Left ventricle myocardium inferior (tissue), 1 donor: Measurements from ENCODE around the gene HTRA3. TPM values are rescaled to one million over a fixed set of nuclear protein-coding genes. Genes with fewer than 3 reads are reported as not detected.
A peak's percentile ranks its signal among the peaks of the same experiment; 100 is the strongest.

Experiments
- DNase-seq: peaks from one replicate; pipeline ENCODE4 v3.0.0-alpha.2; 2020
- H3K27ac ChIP-seq: fragments of 200-600 bp; replicated peaks from 2 replicates; pipeline ENCODE4 v1.8.0; 2021
- H3K27me3 ChIP-seq: fragments of 200-600 bp; 2 replicates; pipeline ENCODE4 v1.8.0; 2021; ENCODE audit warnings: low read depth
- H3K36me3 ChIP-seq: fragments of 200-600 bp; 2 replicates; pipeline ENCODE4 v1.8.0; 2021
- H3K4me1 ChIP-seq: fragments of 200-600 bp; 2 replicates; pipeline ENCODE4 v1.8.0; 2021
- H3K4me3 ChIP-seq: fragments of 200-600 bp; 2 replicates; pipeline ENCODE4 v1.8.0; 2021; ENCODE audit warnings: mild to moderate bottlenecking, moderate library complexity
- H3K9me3 ChIP-seq: fragments of 200-600 bp; replicated peaks from 2 replicates; pipeline ENCODE4 v1.8.0; 2021
- intact Hi-C: fragments of 100-400 bp; cut with micrococcal nuclease; formaldehyde crosslinking; loops from one replicate; pipeline ENCODE4 v1.11.0; 2022
- total RNA-seq: library from RNA; stranded (reverse); fragmentation: NEBNext Ultra II Directional; extraction: Animal tissue kit (Norgen Biotek cat#: 25700); gene quantifications from one replicate; pipeline ENCODE4 v1.2.1, GENCODE V29; 2021
- TF ChIP-seq, protein P1 (sequence below): fragments of 200-600 bp; IDR thresholded peaks from 2 replicates; pipeline ENCODE4 v1.8.0; 2021; ENCODE audit warnings: antibody characterized with exemption, mild to moderate bottlenecking, borderline replicate concordance
- donor health status: DM: no; HTN: yes; CAD: no; lungs with severe emphysema.

HTRA3 gene
- total RNA-seq, 1 donor from 2014 or later: 119 TPM

DNA sequence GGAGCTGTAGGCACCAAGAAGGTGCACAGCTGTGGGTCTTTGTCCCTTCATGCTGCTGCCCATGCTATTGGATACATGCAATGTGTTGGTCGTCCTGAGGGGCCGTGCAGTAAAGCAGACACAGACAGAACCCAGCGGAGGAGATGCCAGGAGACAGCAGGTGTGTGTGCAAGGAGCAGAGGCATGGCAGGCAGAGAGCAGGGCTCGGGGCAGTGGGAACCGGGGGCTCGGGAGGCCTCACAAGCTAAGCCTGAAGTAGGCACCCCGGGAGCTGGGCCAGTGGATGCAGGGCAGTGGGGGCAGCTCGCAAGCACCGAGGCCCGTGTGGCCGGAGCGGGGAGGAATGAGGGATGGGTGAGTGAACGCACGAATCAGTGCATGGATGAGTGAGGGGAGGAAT lies 13.2 kb downstream of the HTRA3 start:
- Histone ChIP-seq H3K9me3 (no peaks in the 10 kb centered on the region), H3K36me3 (peaks cover 15% of the 10 kb centered on the region), H3K4me3 (no peak overlapping the region), H3K27ac (peak overlapping the region; percentile 82), H3K27me3 (no peaks in the 10 kb centered on the region), H3K4me1 (peaks cover 89% of the 10 kb centered on the region)
- TF ChIP-seq, protein P1, sequence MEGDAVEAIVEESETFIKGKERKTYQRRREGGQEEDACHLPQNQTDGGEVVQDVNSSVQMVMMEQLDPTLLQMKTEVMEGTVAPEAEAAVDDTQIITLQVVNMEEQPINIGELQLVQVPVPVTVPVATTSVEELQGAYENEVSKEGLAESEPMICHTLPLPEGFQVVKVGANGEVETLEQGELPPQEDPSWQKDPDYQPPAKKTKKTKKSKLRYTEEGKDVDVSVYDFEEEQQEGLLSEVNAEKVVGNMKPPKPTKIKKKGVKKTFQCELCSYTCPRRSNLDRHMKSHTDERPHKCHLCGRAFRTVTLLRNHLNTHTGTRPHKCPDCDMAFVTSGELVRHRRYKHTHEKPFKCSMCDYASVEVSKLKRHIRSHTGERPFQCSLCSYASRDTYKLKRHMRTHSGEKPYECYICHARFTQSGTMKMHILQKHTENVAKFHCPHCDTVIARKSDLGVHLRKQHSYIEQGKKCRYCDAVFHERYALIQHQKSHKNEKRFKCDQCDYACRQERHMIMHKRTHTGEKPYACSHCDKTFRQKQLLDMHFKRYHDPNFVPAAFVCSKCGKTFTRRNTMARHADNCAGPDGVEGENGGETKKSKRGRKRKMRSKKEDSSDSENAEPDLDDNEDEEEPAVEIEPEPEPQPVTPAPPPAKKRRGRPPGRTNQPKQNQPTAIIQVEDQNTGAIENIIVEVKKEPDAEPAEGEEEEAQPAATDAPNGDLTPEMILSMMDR: no peak
- peak; percentile 12 for DNase-seq
- intact Hi-C loops: no loop called here

DNA sequence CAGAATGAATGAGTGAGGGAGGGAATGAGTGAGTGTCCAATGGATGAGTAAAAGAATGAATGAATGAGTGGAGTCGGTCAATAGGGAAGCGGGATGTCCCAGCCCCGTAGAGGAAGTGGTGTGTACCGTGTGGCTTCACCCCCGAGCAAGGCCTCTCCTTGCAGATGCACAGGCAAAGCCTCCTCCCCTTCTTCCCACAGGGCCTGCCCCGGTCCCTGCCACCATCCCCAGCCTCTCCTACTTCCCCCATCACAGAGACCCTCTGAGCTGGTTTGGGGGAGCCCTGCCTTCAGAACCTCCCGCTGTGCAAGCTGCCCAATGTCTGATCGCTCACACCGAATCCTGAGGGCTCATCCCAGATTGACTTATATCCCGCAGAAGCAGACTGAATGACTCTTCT lies 13.6 kb downstream of the HTRA3 start:
- peak overlapping the region; percentile 82 for H3K27ac ChIP-seq

DNA sequence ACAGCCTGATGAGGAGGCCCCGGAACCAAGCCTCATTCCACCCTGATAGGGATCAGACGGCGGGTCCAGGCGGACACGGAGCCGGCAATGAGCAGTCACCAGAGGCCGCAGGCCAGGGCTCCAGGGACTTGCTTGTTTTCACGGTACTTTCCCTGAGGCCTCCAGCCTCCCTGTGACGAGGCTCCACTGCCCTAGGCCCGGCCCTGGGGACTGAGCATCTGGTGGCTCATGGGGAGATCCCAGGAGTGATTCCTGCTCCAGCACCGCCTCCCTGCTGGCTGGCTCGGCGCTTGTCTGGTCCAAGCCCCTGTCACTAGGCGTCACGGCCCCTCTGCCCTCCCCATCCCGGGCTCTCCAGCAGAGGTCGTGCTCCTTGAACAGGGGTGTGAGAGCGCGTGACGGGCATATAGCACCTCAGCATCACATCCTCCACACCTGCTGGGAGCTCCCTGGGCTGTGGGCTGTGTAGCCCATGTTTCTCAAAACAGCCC lies 14.1 kb downstream of the HTRA3 start:
- Histone ChIP-seq H3K36me3 (peaks cover 18% of the 10 kb centered on the region), H3K27ac (peak overlapping the region; percentile 82), H3K4me3 (no peak overlapping the region), H3K4me1 (peaks cover 80% of the 10 kb centered on the region), H3K27me3 (no peaks in the 10 kb centered on the region), H3K9me3 (no peaks in the 10 kb centered on the region)
- peak; percentile 21 for DNase-seq
- TF ChIP-seq, protein P1: no peak
- intact Hi-C loops: no loop called here

More for the DNA sequence above, 13.6 kb downstream of the HTRA3 start:
- Histone ChIP-seq H3K9me3 (no peaks in the 10 kb centered on the region), H3K36me3 (peaks cover 18% of the 10 kb centered on the region), H3K4me3 (no peak overlapping the region), H3K27me3 (no peaks in the 10 kb centered on the region), H3K4me1 (peaks cover 85% of the 10 kb centered on the region)
- TF ChIP-seq, protein P1: no peak
- intact Hi-C loops: no loop called here
- peak; percentile 7 for DNase-seq

DNA sequence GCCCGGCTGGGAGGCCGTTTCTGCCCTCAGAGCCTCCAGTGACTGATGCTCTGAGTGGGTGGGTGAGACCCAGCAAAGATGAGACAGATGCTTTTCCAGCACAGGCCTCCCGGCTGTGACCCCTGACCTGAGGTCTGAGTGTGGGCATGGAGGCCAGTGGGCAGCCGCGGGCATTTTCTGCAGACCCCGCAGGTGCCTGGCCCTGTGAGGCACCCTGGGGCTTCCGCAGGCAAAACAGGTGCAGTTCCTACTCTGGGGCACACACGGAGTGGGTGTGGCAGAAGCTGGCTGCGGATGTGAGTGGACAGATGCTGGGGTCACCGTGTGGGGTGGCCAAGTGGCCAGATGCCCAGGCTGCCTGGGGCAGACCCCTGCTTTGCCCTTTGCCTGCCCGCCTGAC lies 14.8 kb downstream of the HTRA3 start:
- H3K4me1 ChIP-seq: peaks cover 72% of the 10 kb centered on the region
- TF ChIP-seq, protein P1: no peak
- peaks cover 21% of the 10 kb centered on the region for H3K36me3 ChIP-seq
- no peak for DNase-seq
- peak overlapping the region; percentile 82 for H3K27ac ChIP-seq
- H3K4me3 ChIP-seq: no peak overlapping the region
- no peaks in the 10 kb centered on the region for H3K9me3 ChIP-seq
- no peaks in the 10 kb centered on the region for H3K27me3 ChIP-seq
- intact Hi-C loops: no loop called here

DNA sequence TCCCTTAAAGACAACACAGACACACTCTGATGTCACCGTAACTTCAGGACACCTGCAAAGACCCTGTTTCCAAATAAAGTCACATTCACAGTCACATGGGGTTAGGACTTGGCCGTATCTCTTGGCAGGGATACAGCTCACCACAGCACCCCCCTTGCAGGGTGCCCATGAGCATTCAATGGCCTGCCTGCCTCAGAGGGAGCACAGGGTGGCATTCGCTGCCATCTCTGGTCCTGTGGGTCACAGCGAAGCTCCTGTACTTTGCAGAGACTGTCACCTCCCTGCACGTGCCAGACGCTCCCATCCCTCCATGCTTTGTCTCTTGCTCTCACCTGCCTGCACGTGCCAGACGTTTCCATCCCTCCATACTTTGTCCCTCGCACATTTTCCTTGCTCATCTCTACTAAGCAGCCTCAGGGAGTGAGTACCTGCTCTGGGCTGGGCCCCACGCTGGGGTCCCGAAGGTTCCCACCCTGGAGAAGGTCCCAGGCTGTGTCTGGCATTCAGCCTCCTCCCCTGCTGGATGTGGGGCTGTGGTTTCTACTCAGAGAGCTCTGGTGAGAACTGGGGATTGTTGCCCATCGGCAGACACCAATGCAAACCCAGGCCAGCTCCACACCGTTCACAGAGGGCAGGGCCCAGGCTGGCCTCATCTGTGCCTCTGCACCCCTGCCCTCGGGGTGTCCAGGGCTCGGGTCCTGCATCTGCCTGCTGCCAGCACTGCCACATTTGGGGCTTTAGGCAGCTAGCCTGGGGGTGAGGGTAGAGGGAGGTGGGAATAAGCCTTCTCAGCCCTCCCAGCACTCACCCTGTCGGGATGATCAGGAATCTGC lies 15.8 kb downstream of the HTRA3 start:
- H3K27ac ChIP-seq: peak overlapping the region; percentile 82
- peak overlapping the region; percentile 6 for H3K4me3 ChIP-seq
- H3K4me1 ChIP-seq: peaks cover 63% of the 10 kb centered on the region
- TF ChIP-seq, protein P1: no peak
- H3K9me3 ChIP-seq: no peaks in the 10 kb centered on the region
- H3K36me3 ChIP-seq: peaks cover 24% of the 10 kb centered on the region
- intact Hi-C loops: no loop called here
- H3K27me3 ChIP-seq: no peaks in the 10 kb centered on the region
- peak; percentile 34 for DNase-seq
